OCI-LY7 (cell line): ENCODE measurements around the gene NLGN1. TPM values are rescaled to one million over a fixed set of nuclear protein-coding genes. Genes with fewer than 3 reads are reported as not detected.

ENCODE experiments used
- BruUV-seq: library from RNA; stranded (reverse); fragments of 400-500 nt; replicated peaks from 2 replicates; lab custom pipeline; 2021; lab: Mats Ljungman, UMichigan
- CTCF ChIA-PET: fragments of 300-600 bp; sonication (Branson Sonifier 250); formaldehyde crosslinking; loops from one replicate; lab custom pipeline; 2022; ENCODE audit warnings: antibody characterized with exemption; ENCODE audit not compliant: unreplicated experiment; lab: Charles Lee
- POLR2A ChIA-PET: fragments of 300-600 bp; sonication (Branson Sonifier 250); formaldehyde crosslinking; loops from one replicate; lab custom pipeline; 2022; ENCODE audit warnings: antibody characterized with exemption; lab: Charles Lee
- DNase-seq: peaks from one replicate; pipeline ENCODE4 v3.0.0-alpha.2; 2015; ENCODE audit warnings: low spot score
- H2AFZ ChIP-seq: fragments of 200-600 bp; sonication (generic), shearing (Covaris generic); 2 replicates; pipeline ENCODE4 v1.6.1; 2014; ENCODE audit warnings: mild to moderate bottlenecking, antibody characterized with exemption, low read length, moderate library complexity
- H3K27ac ChIP-seq: fragments of 200-600 bp; sonication (generic); 2 replicates; pipeline ENCODE4 v1.5.1; 2014; ENCODE audit warnings: mixed run types, low read depth, mild to moderate bottlenecking, moderate library complexity, low read length, inconsistent platforms; ENCODE audit not compliant: poor library complexity, severe bottlenecking
- H3K36me3 ChIP-seq: fragments of 200-600 bp; sonication (generic); 2 replicates; pipeline ENCODE4 v1.6.1; 2014; ENCODE audit warnings: mild to moderate bottlenecking, antibody characterized with exemption, low read length, moderate library complexity, mixed read lengths; ENCODE audit not compliant: insufficient read depth
- H3K4me1 ChIP-seq: fragments of 200-600 bp; sonication (generic); 2 replicates; pipeline ENCODE4 v1.5.1; 2014; ENCODE audit warnings: mild to moderate bottlenecking, low read length; ENCODE audit not compliant: insufficient read depth, poor library complexity, severe bottlenecking
- H3K4me2 ChIP-seq: fragments of 200-600 bp; sonication (generic); 2 replicates; pipeline ENCODE4 v1.6.1; 2014; ENCODE audit warnings: mild to moderate bottlenecking, low read length
- H3K4me3 ChIP-seq: fragments of 200-600 bp; sonication (generic); 2 replicates; pipeline ENCODE4 v1.5.1; 2014; ENCODE audit warnings: mild to moderate bottlenecking, low read depth, low read length; ENCODE audit not compliant: poor library complexity, severe bottlenecking
- H3K79me2 ChIP-seq: fragments of 200-600 bp; sonication (generic); 2 replicates; pipeline ENCODE4 v1.6.1; 2016; ENCODE audit warnings: low read depth, mild to moderate bottlenecking, low read length, moderate library complexity, mixed read lengths; ENCODE audit not compliant: insufficient read depth
- H3K9me2 ChIP-seq: fragments of 200-600 bp; sonication (generic); 2 replicates; pipeline ENCODE4 v1.6.1; 2016; ENCODE audit warnings: mild to moderate bottlenecking, low read length, mixed read lengths; ENCODE audit not compliant: insufficient read depth
- H3K9me3 ChIP-seq: fragments of 200-600 bp; sonication (generic); 2 replicates; pipeline ENCODE4 v1.6.1; 2014; ENCODE audit warnings: mild to moderate bottlenecking, mixed run types, low read length, mixed read lengths
- H4K20me1 ChIP-seq: fragments of 200-600 bp; sonication (generic); 2 replicates; pipeline ENCODE4 v1.6.1; 2014; ENCODE audit warnings: mild to moderate bottlenecking, antibody characterized with exemption, low read length, moderate library complexity, mixed read lengths; ENCODE audit not compliant: insufficient read depth
- CTCF ChIP-seq: fragments of 200-600 bp; sonication (generic); conservative IDR thresholded peaks from 2 replicates; pipeline ENCODE4 v1.5.1; 2014; ENCODE audit warnings: mild to moderate bottlenecking, antibody characterized with exemption, low read length, moderate library complexity, mixed read lengths
- EZH2phosphoT487 ChIP-seq: fragments of 200-600 bp; sonication (generic); IDR thresholded peaks from 2 replicates; pipeline ENCODE4 v1.6.1; 2018; ENCODE audit warnings: low read depth, borderline replicate concordance, mild to moderate bottlenecking, mixed run types, antibody characterized with exemption, low read length, moderate library complexity, mixed read lengths
- intact Hi-C: fragments of 100-400 bp; cut with micrococcal nuclease; formaldehyde crosslinking; loops from one replicate; pipeline ENCODE4 v1.10.0; 2022; ENCODE audit not compliant: unreplicated experiment
- total RNA-seq, 2 experiments: library from RNA; depleted of rRNA in 1 of 2; stranded (reverse); fragments of >200 nt in 1 of 2; shearing (Covaris generic) in 1 of 2; gene quantifications; 2 replicates each; pipeline ENCODE4 v1.2.3, GENCODE V29; 2014 to 2022

The NLGN1 gene
- total RNA-seq, 2 experiments from 2014 or later = not detected

GRCh38 chr3:173502983-173503568 lies 105.5 kb downstream of the NLGN1 start:
- H3K27ac ChIP-seq = no peak overlapping the region
- H3K9me3 ChIP-seq = no peaks in the 10 kb centered on the region
- no peak overlapping the region for H2AFZ ChIP-seq
- H3K9me2 ChIP-seq = no peaks in the 10 kb centered on the region
- H3K4me3 ChIP-seq = no peak overlapping the region
- no peaks in the 10 kb centered on the region for H3K4me1 ChIP-seq
- no TSS peak for BruUV-seq
- no peak overlapping the region for H3K4me2 ChIP-seq
- H3K36me3 ChIP-seq = no peaks in the 10 kb centered on the region
- CTCF ChIA-PET = no interaction called here
- no peak for TF ChIP-seq CTCF
- no peak for TF ChIP-seq EZH2phosphoT487
- POLR2A ChIA-PET = no interaction called here
- no peaks in the 10 kb centered on the region for H3K79me2 ChIP-seq
- no peaks in the 10 kb centered on the region for H4K20me1 ChIP-seq
- no peak for DNase-seq
- intact Hi-C loops = no loop called here

- POLR2A ChIA-PET = interaction anchor here (0.7 kb wide), 1 partner anchor 187 kb away, joined by 3 read pairs; no protein-coding TSS in a partner anchor
These were observed 113.0 kb downstream of the NLGN1 start for GRCh38 chr3:173510565-173510964.

More at GRCh38 chr3:173510565-173510964, 113.0 kb downstream of the NLGN1 start:
- no peak overlapping the region for H3K27ac ChIP-seq
- no peak overlapping the region for H2AFZ ChIP-seq
- no peak for TF ChIP-seq EZH2phosphoT487
- TF ChIP-seq CTCF = no peak
- intact Hi-C loops = no loop called here
- H3K79me2 ChIP-seq = no peaks in the 10 kb centered on the region
- H3K9me3 ChIP-seq = no peaks in the 10 kb centered on the region
- H3K36me3 ChIP-seq = no peaks in the 10 kb centered on the region
- no peaks in the 10 kb centered on the region for H3K9me2 ChIP-seq
- DNase-seq = no peak
- no TSS peak for BruUV-seq
- no peaks in the 10 kb centered on the region for H3K4me1 ChIP-seq
- H4K20me1 ChIP-seq = no peaks in the 10 kb centered on the region
- CTCF ChIA-PET = no interaction called here
- no peak overlapping the region for H3K4me3 ChIP-seq
- H3K4me2 ChIP-seq = no peak overlapping the region
